IPS-NIHi11 (cell line): ENCODE results near the gene PTPRU.

Experiments
- DNase-seq: peaks from one replicate; pipeline ENCODE4 v3.0.0; 2012; ENCODE audit warnings: mixed read lengths, low spot score

Gene PTPRU

GRCh38 chr1:29267321-29268070, 31.2 kb downstream of the PTPRU start:
- DNase-seq, result no peak

- no peak for DNase-seq
These were observed 33.1 kb downstream of the PTPRU start for GRCh38 chr1:29269382-29269781.

- no peak for DNase-seq
These were observed 34.7 kb downstream of the PTPRU start for GRCh38 chr1:29270929-29271521.

- peak; percentile 84 for DNase-seq
These were observed 35.4 kb downstream of the PTPRU start for GRCh38 chr1:29271724-29272123.

- no peak for DNase-seq
These were observed 36.0 kb downstream of the PTPRU start for GRCh38 chr1:29272147-29272907.

GRCh38 chr1:29275435-29275834, 39.1 kb downstream of the PTPRU start:
- DNase-seq, result no peak

GRCh38 chr1:29278124-29278523, 41.8 kb downstream of the PTPRU start:
- no peak for DNase-seq

GRCh38 chr1:29279406-29279805, 43.1 kb downstream of the PTPRU start:
- no peak for DNase-seq

- DNase-seq, result no peak
These were observed 43.6 kb downstream of the PTPRU start for GRCh38 chr1:29279951-29280391.

GRCh38 chr1:29280409-29281131, 44.2 kb downstream of the PTPRU start:
- no peak for DNase-seq

GRCh38 chr1:29281571-29281970, 45.2 kb downstream of the PTPRU start:
- no peak for DNase-seq

GRCh38 chr1:29282135-29282923, 46.0 kb downstream of the PTPRU start:
- no peak for DNase-seq

GRCh38 chr1:29282924-29283803, 46.8 kb downstream of the PTPRU start:
- peak; percentile 96 for DNase-seq

GRCh38 chr1:29283804-29284195, 47.5 kb downstream of the PTPRU start:
- DNase-seq, result no peak

- no peak for DNase-seq
These were observed 48.1 kb downstream of the PTPRU start for GRCh38 chr1:29284286-29284960.

- no peak for DNase-seq
These were observed 48.7 kb downstream of the PTPRU start for GRCh38 chr1:29284961-29285560.

GRCh38 chr1:29285771-29286170, 49.4 kb downstream of the PTPRU start:
- no peak for DNase-seq

GRCh38 chr1:29286194-29286767, 50.0 kb downstream of the PTPRU start:
- no peak for DNase-seq

GRCh38 chr1:29289493-29289892, 53.2 kb downstream of the PTPRU start:
- DNase-seq, result no peak
